Memory B cell (primary cell): ENCODE measurements around the gene TMEM169.

ENCODE experiments used
- ATAC-seq: fragments of 150-1000 bp; cut with Tn5 transposase; 2 replicates; pipeline ENCODE4 v1.10.0; 2021; ENCODE audit warnings: low read depth, mild to moderate bottlenecking, moderate library complexity
- DNase-seq, 2 donors: peaks; one replicate each; pipeline ENCODE4 v3.0.0; 2022; ENCODE audit warnings: low spot score in 2 of 2
- H3K27ac Mint-ChIP-seq: one replicate; pipeline ENCODE4 v1.8.0; 2022; ENCODE audit warnings: mild to moderate bottlenecking, moderate library complexity, mixed read lengths
- H3K27me3 Mint-ChIP-seq: one replicate; pipeline ENCODE4 v1.8.0; 2022; ENCODE audit warnings: mixed read lengths
- H3K36me3 Mint-ChIP-seq: one replicate; pipeline ENCODE4 v1.8.0; 2022; ENCODE audit warnings: mild to moderate bottlenecking, mixed read lengths
- H3K4me1 Mint-ChIP-seq: one replicate; pipeline ENCODE4 v1.8.0; 2022; ENCODE audit warnings: mixed read lengths
- H3K4me3 Mint-ChIP-seq: one replicate; pipeline ENCODE4 v1.8.0; 2022; ENCODE audit warnings: mild to moderate bottlenecking, moderate library complexity, mixed read lengths
- H3K9me3 Mint-ChIP-seq: one replicate; pipeline ENCODE4 v1.8.0; 2022; ENCODE audit warnings: mixed read lengths

Gene TMEM169

GRCh38 chr2:216144372-216144771, 62.7 kb downstream of the TMEM169 start:
- H3K4me3 Mint-ChIP-seq: no peak overlapping the region
- DNase-seq (no peak), ATAC-seq (no peak)
- H3K27me3 Mint-ChIP-seq: no peaks in the 10 kb centered on the region
- no peak overlapping the region for H3K27ac Mint-ChIP-seq
- no peaks in the 10 kb centered on the region for H3K9me3 Mint-ChIP-seq
- peaks cover 25% of the 10 kb centered on the region for H3K36me3 Mint-ChIP-seq
- peaks cover 5% of the 10 kb centered on the region for H3K4me1 Mint-ChIP-seq

- no peak for DNase-seq
- no peak for ATAC-seq
- peaks cover 30% of the 10 kb centered on the region for H3K36me3 Mint-ChIP-seq
- H3K27me3 Mint-ChIP-seq: no peaks in the 10 kb centered on the region
- H3K9me3 Mint-ChIP-seq: no peaks in the 10 kb centered on the region
- H3K27ac Mint-ChIP-seq: no peak overlapping the region
- H3K4me3 Mint-ChIP-seq: no peak overlapping the region
- peaks cover 5% of the 10 kb centered on the region for H3K4me1 Mint-ChIP-seq
These were observed 63.1 kb downstream of the TMEM169 start for GRCh38 chr2:216144857-216145256.

- H3K4me3 Mint-ChIP-seq: no peak overlapping the region
- no peak for ATAC-seq
- no peak for DNase-seq
- peaks cover 5% of the 10 kb centered on the region for H3K4me1 Mint-ChIP-seq
- peak overlapping the region; percentile 49 for H3K27ac Mint-ChIP-seq
- peaks cover 33% of the 10 kb centered on the region for H3K36me3 Mint-ChIP-seq
- no peaks in the 10 kb centered on the region for H3K9me3 Mint-ChIP-seq
- no peaks in the 10 kb centered on the region for H3K27me3 Mint-ChIP-seq
These were observed 64.9 kb downstream of the TMEM169 start for GRCh38 chr2:216146573-216146972.

GRCh38 chr2:216147172-216148131, 65.7 kb downstream of the TMEM169 start:
- ATAC-seq (no peak), DNase-seq (no peak)
- H3K27me3 Mint-ChIP-seq: no peaks in the 10 kb centered on the region
- H3K27ac Mint-ChIP-seq: peak overlapping the region; percentile 49
- no peak overlapping the region for H3K4me3 Mint-ChIP-seq
- peaks cover 5% of the 10 kb centered on the region for H3K4me1 Mint-ChIP-seq
- H3K36me3 Mint-ChIP-seq: peaks cover 34% of the 10 kb centered on the region
- no peaks in the 10 kb centered on the region for H3K9me3 Mint-ChIP-seq

GRCh38 chr2:216148983-216149382, 67.3 kb downstream of the TMEM169 start:
- Mint-ChIP-seq H3K9me3 (no peaks in the 10 kb centered on the region), H3K4me3 (no peak overlapping the region), H3K36me3 (peaks cover 41% of the 10 kb centered on the region), H3K4me1 (peaks cover 5% of the 10 kb centered on the region), H3K27me3 (no peaks in the 10 kb centered on the region), H3K27ac (no peak overlapping the region)
- no peak for DNase-seq
- ATAC-seq: no peak

- DNase-seq (no peak), ATAC-seq (no peak)
- Mint-ChIP-seq H3K4me1 (peaks cover 5% of the 10 kb centered on the region), H3K36me3 (peaks cover 45% of the 10 kb centered on the region), H3K4me3 (no peak overlapping the region), H3K27ac (no peak overlapping the region), H3K9me3 (no peaks in the 10 kb centered on the region), H3K27me3 (no peaks in the 10 kb centered on the region)
These were observed 68.0 kb downstream of the TMEM169 start for GRCh38 chr2:216149741-216150140.

GRCh38 chr2:216151313-216152025, 69.8 kb downstream of the TMEM169 start:
- peaks cover 5% of the 10 kb centered on the region for H3K4me1 Mint-ChIP-seq
- H3K27ac Mint-ChIP-seq: no peak overlapping the region
- DNase-seq: no peak
- H3K9me3 Mint-ChIP-seq: no peaks in the 10 kb centered on the region
- no peak for ATAC-seq
- no peak overlapping the region for H3K4me3 Mint-ChIP-seq
- H3K27me3 Mint-ChIP-seq: no peaks in the 10 kb centered on the region
- peaks cover 51% of the 10 kb centered on the region for H3K36me3 Mint-ChIP-seq
